ENCODE results near the gene MED13L. TPM values are rescaled to one million over a fixed set of nuclear protein-coding genes. Genes with fewer than 3 reads are reported as not detected.

The MED13L gene
- total RNA-seq, 1 donor from 2014 or later: 117 TPM

- DNase-seq (ENCODE audit: low spot score in 2 of 2): no peak
- H3K36me3 ChIP-seq: no peaks in the 10 kb centered on the region
- H3K4me1 ChIP-seq: peaks cover 0 to 2% of the 10 kb centered on the region in 2 donors
- no peak overlapping the region for H3K27ac ChIP-seq
- H3K4me3 ChIP-seq: no peak overlapping the region
- intact Hi-C loops (cut with DNase I): no loop called here
- no peaks in the 10 kb centered on the region for H3K9me3 ChIP-seq
- H3K27me3 ChIP-seq: no peaks in the 10 kb centered on the region
- no peak for TF ChIP-seq CTCF (IDR thresholded peaks at IDR 0.05)
These were observed 173.2 kb downstream of the MED13L start for GRCh38 chr12:116104167-116104767.

GRCh38 chr12:116101991-116102390 is 175.5 kb downstream of the MED13L start:
- DNase-seq (ENCODE audit: low spot score in 2 of 2): no peak
- no peaks in the 10 kb centered on the region for H3K27me3 ChIP-seq
- H3K27ac ChIP-seq: no peak overlapping the region
- no peaks in the 10 kb centered on the region for H3K36me3 ChIP-seq
- H3K4me3 ChIP-seq: no peak overlapping the region
- peaks cover 0 to 2% of the 10 kb centered on the region in 2 donors for H3K4me1 ChIP-seq
- H3K9me3 ChIP-seq: no peaks in the 10 kb centered on the region
- intact Hi-C loops (cut with DNase I): no loop called here
- no peak for TF ChIP-seq CTCF (IDR thresholded peaks at IDR 0.05)

- no peaks in the 10 kb centered on the region for H3K9me3 ChIP-seq
- TF ChIP-seq CTCF (IDR thresholded peaks at IDR 0.05): no peak
- no peaks in the 10 kb centered on the region for H3K36me3 ChIP-seq
- H3K4me3 ChIP-seq: no peak overlapping the region
- DNase-seq (ENCODE audit: low spot score in 2 of 2): no peak
- H3K4me1 ChIP-seq: peaks cover 0 to 2% of the 10 kb centered on the region in 2 donors
- H3K27ac ChIP-seq: no peak overlapping the region
- intact Hi-C loops (cut with DNase I): no loop called here
- no peaks in the 10 kb centered on the region for H3K27me3 ChIP-seq
These were observed 177.7 kb downstream of the MED13L start for GRCh38 chr12:116099652-116100432.

DNA sequence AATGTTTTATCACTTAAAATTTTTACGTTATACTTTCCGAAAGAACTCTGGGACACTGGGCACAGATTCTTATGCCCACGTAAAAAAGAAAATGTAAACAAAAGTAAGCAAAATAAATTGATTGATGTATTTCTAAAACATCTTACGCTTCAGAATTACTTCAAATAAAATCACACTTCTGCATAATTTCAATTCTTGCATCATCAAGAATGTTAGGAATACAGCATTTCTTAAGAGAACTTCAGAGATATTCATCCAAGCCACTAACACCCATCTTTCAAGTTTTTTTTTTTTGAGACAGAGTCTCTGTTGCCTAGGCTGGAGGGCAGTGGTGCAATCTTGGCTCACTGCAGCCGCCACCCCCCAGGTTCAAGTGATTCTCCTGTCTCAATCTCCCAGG is 180.6 kb downstream of the MED13L start:
- H3K9me3 ChIP-seq: no peaks in the 10 kb centered on the region
- peaks cover 0 to 2% of the 10 kb centered on the region in 2 donors for H3K4me1 ChIP-seq
- H3K4me3 ChIP-seq: no peak overlapping the region
- no peak for TF ChIP-seq CTCF (IDR thresholded peaks at IDR 0.05)
- H3K36me3 ChIP-seq: no peaks in the 10 kb centered on the region
- no peak for DNase-seq (ENCODE audit: low spot score in 2 of 2)
- intact Hi-C loops (cut with DNase I): no loop called here
- H3K27ac ChIP-seq: no peak overlapping the region
- H3K27me3 ChIP-seq: no peaks in the 10 kb centered on the region

- intact Hi-C loops (cut with DNase I): no loop called here
- Histone ChIP-seq H3K36me3 (no peaks in the 10 kb centered on the region), H3K4me1 (no peaks in the 10 kb centered on the region), H3K27me3 (no peaks in the 10 kb centered on the region), H3K4me3 (no peak overlapping the region), H3K9me3 (no peaks in the 10 kb centered on the region), H3K27ac (no peak overlapping the region)
- TF ChIP-seq CTCF (IDR thresholded peaks at IDR 0.05): no peak
- DNase-seq (ENCODE audit: low spot score in 2 of 2): no peak
These were observed 183.0 kb downstream of the MED13L start for GRCh38 chr12:116094475-116094874.

All from ascending aorta (tissue), 2 donors.